ENCODE measurements around the gene PPFIA2. TPM values are rescaled to one million over a fixed set of nuclear protein-coding genes. Genes with fewer than 3 reads are reported as not detected.

PPFIA2 gene
- total RNA-seq, 2 donors from 2014 or later, result 23.0 to 51.1 TPM

DNA sequence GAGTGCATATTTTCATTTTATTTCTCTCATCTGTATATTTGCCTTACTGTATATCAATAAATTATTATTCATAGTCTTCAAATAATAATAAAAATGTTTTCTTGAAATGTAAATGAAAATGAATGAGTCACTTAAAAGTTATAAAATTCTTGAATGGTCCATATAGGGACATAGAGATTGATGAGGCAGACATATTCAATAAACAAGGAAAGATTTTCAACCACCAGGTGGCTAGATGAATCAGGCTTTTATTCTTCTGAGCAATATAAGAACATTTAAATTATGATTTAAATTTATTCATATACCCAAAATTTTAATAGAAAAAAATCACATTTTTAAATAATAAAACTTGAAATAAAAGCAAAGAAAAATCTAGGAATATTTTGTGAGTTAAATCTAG lies 431.7 kb downstream of the PPFIA2 start:
- ATAC-seq (ENCODE audit: insufficient number of reproducible peaks, low FRiP score, low read depth) (no peak), DNase-seq (ENCODE audit: low spot score) (no peak)
- Histone ChIP-seq H3K9me3 (no peaks in the 10 kb centered on the region), H3K36me3 (peaks cover 2% of the 10 kb centered on the region), H3K4me3 (no peak overlapping the region), H3K27ac (no peak overlapping the region), H3K4me1 (ENCODE audit: control insufficient read depth in 1 of 2, low read depth in 2 of 2) (no peaks in the 10 kb centered on the region), H3K27me3 (replicated peaks; ENCODE audit: insufficient read depth) (no peaks in the 10 kb centered on the region)
- TF ChIP-seq, protein P1, sequence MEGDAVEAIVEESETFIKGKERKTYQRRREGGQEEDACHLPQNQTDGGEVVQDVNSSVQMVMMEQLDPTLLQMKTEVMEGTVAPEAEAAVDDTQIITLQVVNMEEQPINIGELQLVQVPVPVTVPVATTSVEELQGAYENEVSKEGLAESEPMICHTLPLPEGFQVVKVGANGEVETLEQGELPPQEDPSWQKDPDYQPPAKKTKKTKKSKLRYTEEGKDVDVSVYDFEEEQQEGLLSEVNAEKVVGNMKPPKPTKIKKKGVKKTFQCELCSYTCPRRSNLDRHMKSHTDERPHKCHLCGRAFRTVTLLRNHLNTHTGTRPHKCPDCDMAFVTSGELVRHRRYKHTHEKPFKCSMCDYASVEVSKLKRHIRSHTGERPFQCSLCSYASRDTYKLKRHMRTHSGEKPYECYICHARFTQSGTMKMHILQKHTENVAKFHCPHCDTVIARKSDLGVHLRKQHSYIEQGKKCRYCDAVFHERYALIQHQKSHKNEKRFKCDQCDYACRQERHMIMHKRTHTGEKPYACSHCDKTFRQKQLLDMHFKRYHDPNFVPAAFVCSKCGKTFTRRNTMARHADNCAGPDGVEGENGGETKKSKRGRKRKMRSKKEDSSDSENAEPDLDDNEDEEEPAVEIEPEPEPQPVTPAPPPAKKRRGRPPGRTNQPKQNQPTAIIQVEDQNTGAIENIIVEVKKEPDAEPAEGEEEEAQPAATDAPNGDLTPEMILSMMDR (IDR thresholded peaks at IDR 0.05), result no peak

GRCh38 chr12:81325086-81325485 lies 434.1 kb downstream of the PPFIA2 start:
- TF ChIP-seq, protein P1 (IDR thresholded peaks at IDR 0.05), result no peak
- no peaks in the 10 kb centered on the region for H3K27me3 ChIP-seq (replicated peaks; ENCODE audit: insufficient read depth)
- H3K4me3 ChIP-seq, result no peak overlapping the region
- DNase-seq (ENCODE audit: low spot score) (no peak), ATAC-seq (ENCODE audit: insufficient number of reproducible peaks, low FRiP score, low read depth) (no peak)
- H3K27ac ChIP-seq, result no peak overlapping the region
- H3K36me3 ChIP-seq, result peaks cover 2% of the 10 kb centered on the region
- no peaks in the 10 kb centered on the region for H3K9me3 ChIP-seq
- no peaks in the 10 kb centered on the region for H3K4me1 ChIP-seq (ENCODE audit: control insufficient read depth in 1 of 2, low read depth in 2 of 2)

- Histone ChIP-seq H3K4me1 (ENCODE audit: control insufficient read depth in 1 of 2, low read depth in 2 of 2) (no peaks in the 10 kb centered on the region), H3K4me3 (no peak overlapping the region), H3K27ac (no peak overlapping the region), H3K27me3 (replicated peaks; ENCODE audit: insufficient read depth) (no peaks in the 10 kb centered on the region), H3K36me3 (no peaks in the 10 kb centered on the region), H3K9me3 (no peaks in the 10 kb centered on the region)
- ATAC-seq (ENCODE audit: insufficient number of reproducible peaks, low FRiP score, low read depth) (no peak), DNase-seq (ENCODE audit: low spot score) (no peak)
- TF ChIP-seq, protein P1 (IDR thresholded peaks at IDR 0.05), result no peak
These were observed 444.1 kb downstream of the PPFIA2 start for GRCh38 chr12:81314903-81315531.

DNA sequence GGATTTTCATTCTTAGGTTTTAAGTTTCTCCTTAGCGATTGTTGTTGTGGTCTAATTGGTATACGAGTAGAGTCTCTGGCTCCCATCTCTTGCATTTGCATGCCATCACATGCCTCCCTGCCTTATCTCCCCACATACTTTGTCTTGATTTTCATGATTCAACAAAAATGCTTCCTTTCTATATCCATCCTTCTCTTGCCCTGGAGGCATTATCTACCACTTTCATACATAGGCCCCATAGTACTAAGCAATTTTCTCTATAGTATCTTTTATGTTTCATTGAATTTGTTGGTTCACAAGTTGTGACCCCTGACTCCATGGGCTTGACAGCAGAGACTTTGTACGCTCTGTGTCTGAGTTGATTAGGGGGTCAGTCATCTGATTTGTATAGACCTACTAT lies 455.2 kb downstream of the PPFIA2 start:
- Histone ChIP-seq H3K9me3 (no peaks in the 10 kb centered on the region), H3K27me3 (replicated peaks; ENCODE audit: insufficient read depth) (no peaks in the 10 kb centered on the region), H3K4me1 (ENCODE audit: control insufficient read depth in 1 of 2, low read depth in 2 of 2) (no peaks in the 10 kb centered on the region), H3K4me3 (no peak overlapping the region), H3K36me3 (no peaks in the 10 kb centered on the region), H3K27ac (no peak overlapping the region)
- DNase-seq (ENCODE audit: low spot score) (no peak), ATAC-seq (ENCODE audit: insufficient number of reproducible peaks, low FRiP score, low read depth) (no peak)
- TF ChIP-seq, protein P1 (IDR thresholded peaks at IDR 0.05), result no peak

DNA sequence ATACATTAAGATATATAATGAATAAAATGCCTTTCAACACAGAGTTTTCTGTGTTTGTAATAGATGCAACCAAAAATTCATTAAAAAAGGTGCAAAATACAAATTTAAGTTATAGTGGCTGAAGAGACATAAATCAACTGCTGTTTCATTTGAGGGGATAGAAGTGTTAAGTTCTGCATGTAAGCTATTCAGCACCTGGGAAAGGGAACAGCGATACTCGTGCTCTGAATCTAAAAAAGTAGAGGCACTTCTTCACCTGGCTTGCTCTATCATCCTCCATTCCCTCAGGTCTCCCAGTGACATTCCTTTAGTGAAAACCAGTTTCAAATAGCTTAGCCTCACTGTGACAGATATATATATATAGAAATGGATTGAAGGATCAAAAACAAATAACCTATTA lies 458.7 kb downstream of the PPFIA2 start:
- no peak overlapping the region for H3K4me3 ChIP-seq
- no peaks in the 10 kb centered on the region for H3K27me3 ChIP-seq (replicated peaks; ENCODE audit: insufficient read depth)
- no peaks in the 10 kb centered on the region for H3K36me3 ChIP-seq
- DNase-seq (ENCODE audit: low spot score) (no peak), ATAC-seq (ENCODE audit: insufficient number of reproducible peaks, low FRiP score, low read depth) (no peak)
- TF ChIP-seq, protein P1 (IDR thresholded peaks at IDR 0.05), result no peak
- no peak overlapping the region for H3K27ac ChIP-seq
- no peaks in the 10 kb centered on the region for H3K4me1 ChIP-seq (ENCODE audit: control insufficient read depth in 1 of 2, low read depth in 2 of 2)
- no peaks in the 10 kb centered on the region for H3K9me3 ChIP-seq
